GM11168 (cell line): ENCODE results near the gene ACVR1.

Experiments used
- in situ Hi-C: fragments of 300-500 bp; cut with MboI; formaldehyde crosslinking; loops from one replicate; pipeline ENCODE4 v1.12.0; 2022; ENCODE audit warnings: low sequenced_read_pairs; ENCODE audit not compliant: unreplicated experiment

Gene ACVR1

DNA sequence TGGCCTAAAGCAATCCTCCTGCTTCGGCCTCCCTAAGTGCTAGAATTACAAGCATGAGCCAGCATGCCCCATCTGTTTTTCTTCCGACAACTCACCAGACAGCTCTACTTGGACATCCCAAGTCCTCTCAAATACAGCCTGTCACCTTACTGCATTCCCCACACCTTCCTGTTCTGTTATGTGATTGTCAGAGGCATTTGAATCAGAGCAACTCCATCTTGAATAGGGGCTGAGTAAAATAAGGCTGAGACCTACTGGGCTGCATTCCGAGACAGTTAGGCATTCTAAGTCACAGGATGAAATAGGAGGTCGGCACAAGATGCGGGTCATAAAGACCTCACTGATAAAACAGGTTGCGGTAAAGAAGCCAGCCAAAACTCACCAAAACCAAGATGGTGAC is 17.3 kb downstream of the ACVR1 start:
- in situ Hi-C loops, result no loop called here

DNA sequence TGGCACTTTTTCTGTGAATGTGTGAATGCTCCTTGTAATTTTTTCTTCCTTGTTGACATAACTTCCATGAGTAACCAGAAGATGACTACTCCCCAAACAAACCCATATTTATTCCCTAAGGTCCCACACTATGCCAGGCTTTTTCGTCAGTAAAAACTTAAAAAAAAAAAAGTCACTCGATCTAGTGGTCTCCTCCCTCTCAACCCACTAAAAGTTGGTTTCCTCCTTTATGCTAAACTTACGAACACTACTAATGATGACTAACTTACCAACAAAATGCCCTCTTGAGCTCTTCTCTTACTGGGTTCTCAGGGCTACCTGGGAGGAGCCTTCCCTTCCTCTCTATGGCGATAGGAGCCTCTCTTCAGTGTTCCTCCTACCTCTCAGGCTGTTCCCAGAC is 18.2 kb downstream of the ACVR1 start:
- in situ Hi-C loops, result no loop called here

DNA sequence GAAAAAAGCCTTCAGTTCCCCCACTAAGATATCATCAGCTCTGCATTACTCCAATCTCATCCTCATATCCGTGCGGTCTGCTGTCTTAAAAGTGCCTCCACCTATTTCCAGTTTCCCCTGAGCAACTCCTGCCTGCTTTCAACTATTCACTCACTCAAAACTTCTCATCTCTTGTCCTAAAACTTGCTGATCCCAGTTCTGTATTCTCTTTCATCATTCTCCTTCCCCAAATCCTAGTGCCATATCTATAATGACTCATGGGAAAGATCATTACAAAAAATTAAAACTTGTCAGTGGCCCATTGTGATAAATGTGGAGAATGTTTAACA is 20.0 kb downstream of the ACVR1 start:
- in situ Hi-C loops, result no loop called here

DNA sequence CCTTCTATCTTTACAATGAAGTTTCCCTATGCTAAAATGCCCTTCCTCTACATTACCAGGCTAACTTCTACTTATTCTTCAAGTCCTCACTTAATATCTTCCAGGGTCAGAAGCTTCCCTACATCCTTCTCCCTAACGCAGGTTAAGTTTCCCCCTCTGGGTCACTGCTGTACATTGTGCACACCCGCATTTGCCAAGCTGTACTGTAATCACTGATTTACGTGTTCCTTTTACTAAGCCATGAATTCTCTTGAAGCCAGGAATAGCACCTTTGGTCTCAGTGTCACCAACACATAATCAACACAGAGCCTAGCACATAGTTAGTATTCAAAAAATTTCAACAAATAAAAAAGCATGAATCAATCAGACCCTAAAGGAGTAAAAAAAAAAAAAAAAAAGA is 22.3 kb downstream of the ACVR1 start:
- in situ Hi-C loops, result no loop called here

DNA sequence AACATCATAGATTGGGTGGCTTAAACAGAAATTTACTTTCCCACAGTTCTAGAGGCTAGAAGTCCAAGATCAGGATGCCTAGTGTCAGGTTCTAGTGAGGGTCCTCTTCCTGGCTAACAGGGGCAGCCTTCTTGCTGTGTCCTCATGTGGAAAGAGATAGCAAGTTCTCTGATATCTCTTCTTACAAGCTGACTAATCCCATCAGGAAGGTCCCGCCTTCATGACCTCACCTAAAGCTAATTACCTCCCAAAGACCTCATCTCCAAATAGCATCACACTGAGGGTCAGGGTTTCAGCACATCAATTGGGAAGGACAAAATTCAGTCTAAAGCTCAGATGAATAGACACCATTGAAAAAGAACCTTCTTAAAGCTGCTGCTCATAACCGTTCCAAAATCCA is 22.9 kb downstream of the ACVR1 start:
- in situ Hi-C loops, result no loop called here

DNA sequence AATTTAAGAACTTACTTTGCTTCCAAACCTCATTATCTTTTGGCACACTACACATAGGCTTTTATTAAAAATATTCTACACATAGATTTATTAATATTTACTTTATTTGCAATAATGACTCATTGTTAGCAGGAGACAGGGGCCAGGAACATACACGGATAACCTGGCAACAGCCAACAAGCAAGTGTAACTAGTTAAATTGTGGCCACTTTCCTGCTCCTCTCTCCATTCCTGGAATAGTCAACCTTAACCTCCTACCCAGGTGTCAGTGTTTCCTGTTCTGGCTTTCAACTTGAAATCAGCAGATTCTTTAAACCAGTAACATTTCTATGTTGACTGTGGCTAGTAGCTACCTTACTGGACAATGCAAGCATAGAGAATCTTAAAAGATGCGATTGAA is 26.5 kb downstream of the ACVR1 start:
- in situ Hi-C loops, result no loop called here

DNA sequence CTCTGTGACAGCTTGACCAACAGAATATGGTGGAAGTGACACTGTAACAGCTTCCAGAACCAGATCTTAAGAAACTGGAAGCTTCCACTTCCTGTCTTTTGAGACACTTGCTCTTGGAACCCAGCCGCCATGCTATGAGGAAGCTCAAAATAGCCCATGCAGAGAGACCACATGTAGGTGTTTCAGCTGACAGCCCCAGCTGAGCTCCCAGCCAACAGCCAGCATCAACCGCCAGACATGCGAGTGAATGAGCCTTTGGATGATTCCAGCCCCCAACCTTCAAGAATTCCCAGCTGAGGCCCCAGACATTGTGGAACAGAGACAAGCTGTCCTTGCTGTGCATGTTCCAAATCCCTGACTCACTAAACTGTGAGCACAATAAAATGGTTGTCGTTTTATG is 27.9 kb downstream of the ACVR1 start:
- in situ Hi-C loops, result no loop called here

DNA sequence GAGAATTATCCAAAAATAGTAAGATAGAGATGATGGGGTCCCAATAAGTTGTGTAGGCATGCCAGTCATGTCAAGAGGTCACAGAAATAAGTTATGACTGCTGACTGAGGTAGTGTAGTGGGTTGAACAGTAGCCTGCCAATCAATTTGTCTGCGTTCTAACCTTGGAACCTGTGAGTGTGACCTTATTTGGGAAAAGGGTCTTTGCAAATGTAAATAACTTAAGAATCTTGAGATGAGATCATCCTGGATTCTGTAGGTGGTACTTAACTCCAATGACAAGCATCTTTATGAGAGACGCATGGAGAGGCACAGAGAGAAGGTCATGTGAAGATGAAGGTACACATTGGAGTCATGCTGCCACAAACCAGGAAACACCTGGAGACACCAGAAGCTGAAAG is 31.0 kb downstream of the ACVR1 start:
- in situ Hi-C loops, result no loop called here

DNA sequence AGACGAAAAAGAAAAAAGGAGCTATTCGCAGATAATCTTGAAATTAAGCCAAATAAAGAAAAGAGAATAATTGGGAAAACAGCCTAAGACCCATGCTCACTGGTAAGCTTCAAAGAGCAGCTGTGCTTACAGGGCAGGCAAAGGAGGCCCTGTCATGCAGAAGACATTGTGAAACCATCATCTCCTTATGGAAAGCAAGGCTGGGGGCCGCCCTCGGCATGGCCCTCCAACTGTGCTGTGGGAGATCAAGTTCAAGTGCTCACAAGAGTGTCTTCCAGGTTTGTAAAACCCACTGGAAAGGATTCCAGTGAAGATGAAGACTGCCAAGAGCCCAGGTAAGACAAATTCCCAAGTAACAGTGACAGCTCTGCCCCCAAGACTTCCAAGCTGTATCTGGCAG is 32.2 kb downstream of the ACVR1 start:
- in situ Hi-C loops, result no loop called here

DNA sequence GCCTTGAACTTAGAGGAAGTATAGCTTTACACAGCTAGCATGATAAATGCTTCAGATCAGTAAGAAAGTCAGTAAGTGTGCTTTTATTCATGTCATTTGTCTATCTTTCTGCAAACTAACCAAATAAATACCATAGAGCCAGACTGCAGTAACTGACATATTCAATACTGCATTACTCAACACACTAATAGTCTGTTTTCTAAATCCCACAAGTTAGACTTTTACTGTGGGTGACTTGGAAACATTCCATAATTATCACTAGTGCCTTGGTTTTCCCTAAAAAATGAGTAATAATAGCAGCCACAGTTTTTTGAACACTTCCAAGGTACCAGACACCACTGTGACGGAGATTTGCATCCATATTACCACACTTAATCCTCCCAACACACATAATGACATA is 33.0 kb downstream of the ACVR1 start:
- in situ Hi-C loops, result no loop called here

DNA sequence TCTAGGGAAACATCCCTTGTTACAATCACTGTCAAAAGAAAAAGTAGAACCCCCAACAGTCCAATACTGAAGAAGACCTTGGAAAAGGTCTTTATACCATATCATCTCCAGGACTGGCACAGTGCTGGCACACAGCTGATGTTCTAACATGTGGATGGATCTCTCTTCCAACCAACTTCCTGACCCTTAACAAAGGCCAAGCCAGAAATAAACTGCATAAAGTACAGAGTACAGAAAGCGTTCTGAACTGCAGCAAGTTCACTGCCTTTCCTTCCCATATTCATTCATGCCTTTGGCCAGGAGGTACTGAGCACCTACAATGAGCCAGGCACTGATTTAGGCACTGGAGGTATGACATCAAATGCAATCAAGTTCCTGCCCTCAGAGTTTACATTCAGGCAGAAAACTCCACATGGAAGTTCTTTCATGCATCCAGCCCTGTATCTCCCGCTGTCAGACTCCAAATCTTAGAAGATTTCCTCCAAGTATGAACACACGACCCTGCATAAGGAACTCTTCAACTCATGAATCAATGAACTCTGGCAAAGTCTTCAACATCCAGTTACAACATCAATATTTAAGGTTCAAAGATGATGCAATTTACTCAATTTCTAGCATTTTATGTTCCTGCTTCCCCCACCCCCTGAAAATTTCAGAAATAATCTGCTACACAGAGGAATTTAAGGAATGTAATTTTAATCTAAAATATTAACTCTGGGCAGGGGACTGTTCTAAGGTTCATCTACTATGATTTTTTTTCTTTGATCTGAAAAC is 33.8 kb downstream of the ACVR1 start:
- in situ Hi-C loops, result no loop called here

DNA sequence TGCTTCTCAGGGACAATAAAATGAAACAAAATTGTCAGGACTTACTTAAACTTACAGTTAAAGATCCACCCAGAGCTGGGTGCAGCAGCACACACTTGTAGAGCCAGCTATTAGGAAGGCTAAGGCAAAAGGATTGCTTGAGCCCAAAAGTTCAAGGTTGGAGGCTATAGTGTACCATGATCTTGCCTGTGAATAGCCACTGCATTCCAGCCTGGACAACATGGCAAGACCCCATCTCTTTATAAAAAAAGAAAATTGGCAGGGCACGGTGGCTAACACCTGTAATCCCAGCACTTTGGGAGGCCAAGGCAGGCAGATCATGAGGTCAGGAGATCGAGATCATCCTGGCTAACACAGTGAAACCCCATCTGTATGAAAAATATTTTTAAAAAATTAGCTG is 34.6 kb downstream of the ACVR1 start:
- in situ Hi-C loops, result no loop called here

DNA sequence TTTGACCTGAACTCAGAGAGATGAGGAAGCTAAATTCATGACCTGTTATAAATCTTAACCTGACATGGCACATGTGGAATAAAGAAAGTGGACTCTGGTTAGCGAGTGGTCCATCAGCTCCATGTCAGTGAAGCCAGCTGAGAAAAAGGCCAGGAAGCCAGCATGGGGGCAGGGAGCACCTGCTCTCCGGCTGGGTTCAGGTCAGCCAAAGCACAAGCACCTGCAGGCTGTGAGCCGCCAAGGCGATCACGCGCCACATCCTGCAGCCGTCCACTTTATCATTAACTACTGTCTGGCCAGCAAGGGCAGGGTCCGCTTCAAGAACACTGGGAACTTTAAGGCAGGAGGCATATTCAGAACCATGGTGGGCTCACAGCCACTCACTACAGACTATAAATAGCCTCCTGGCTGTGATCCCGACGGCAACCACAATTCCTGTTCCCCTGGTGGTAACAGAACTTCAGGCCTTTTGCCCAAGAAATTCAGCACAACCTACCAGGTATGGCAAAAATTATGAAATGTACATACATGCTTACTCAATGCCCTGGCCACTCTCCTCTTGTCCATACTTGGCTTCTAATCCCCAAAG is 35.5 kb downstream of the ACVR1 start:
- in situ Hi-C loops, result no loop called here

DNA sequence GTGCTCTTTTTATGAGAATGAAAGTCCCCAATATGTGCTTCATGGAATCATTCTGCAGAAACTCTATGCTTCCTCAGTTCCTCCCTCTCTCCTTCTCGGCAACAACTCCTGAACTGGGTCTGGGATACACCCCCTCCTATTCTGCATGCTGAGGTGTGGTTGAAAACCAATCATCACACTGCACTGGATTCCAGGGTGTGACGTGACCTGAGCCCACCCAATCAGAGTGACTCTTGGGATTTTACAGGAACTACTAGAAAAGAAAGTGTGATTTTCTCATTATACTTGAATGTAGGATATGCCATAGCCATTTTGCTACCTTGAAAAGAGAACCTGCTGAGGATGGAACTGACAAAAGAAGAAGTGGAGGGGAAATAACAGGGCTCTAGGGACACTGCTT is 36.3 kb downstream of the ACVR1 start:
- in situ Hi-C loops, result no loop called here

DNA sequence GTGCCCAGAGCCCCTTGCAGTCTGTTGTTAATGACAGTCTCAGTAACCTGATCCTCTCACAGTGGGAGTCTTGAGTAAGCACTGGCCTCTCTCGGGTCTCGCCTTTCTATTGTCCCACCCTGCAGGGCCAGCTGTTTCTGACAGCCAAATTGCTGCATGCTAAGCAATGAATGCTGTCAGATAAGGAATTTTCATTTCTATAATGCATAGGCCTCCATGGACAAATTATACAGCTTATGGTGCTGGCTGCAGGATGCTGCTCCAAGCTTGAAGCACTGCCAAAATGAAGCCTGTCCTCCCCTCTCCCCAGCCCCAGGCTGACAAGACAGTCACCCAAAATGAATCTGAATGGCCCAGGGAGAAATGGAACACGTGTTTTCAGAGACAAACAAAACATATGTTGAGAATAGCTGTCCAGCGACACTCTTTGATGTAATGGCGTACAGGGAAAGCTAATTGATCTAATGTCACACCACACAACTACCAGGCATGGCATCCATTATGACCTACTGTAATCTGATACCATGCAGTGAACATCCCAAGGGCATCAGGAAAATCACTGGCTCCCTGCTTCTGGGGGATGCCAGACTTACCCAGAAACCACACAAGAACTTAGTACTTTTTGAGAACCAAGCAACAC is 36.8 kb downstream of the ACVR1 start:
- in situ Hi-C loops, result no loop called here

DNA sequence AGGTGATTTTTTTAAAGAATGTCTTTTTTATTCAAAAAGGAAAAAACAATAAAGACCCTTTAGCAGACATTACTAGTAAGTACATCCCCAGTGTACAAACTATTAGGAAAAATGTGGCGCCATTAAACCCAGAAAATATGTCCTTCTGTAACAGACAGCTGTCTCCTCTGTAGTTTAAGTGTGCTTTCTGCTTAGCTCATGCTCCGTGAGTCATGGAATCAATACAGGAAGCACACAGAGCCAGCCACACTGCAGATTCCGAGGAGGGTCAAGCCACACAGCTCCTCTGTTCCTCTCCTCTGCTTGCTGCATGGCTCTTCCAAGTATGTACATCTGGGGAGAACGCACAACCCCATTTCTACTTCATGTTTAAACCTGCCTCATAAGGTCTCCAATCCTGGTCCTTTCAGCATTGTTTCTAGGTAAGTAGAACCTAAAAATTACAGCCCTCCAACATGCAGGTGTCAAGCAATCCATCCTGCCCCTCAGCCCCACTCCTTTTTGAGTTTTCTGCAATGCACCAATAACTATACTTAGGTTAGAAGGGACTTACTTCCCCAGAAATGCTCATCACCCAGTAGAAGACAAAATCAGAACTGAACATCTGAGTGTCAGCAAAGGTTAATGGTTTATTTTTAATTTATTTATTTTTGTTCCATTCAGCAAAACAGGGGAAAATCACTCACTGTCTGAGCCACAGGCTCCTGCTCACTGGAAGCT is 37.5 kb downstream of the ACVR1 start:
- in situ Hi-C loops, result no loop called here

DNA sequence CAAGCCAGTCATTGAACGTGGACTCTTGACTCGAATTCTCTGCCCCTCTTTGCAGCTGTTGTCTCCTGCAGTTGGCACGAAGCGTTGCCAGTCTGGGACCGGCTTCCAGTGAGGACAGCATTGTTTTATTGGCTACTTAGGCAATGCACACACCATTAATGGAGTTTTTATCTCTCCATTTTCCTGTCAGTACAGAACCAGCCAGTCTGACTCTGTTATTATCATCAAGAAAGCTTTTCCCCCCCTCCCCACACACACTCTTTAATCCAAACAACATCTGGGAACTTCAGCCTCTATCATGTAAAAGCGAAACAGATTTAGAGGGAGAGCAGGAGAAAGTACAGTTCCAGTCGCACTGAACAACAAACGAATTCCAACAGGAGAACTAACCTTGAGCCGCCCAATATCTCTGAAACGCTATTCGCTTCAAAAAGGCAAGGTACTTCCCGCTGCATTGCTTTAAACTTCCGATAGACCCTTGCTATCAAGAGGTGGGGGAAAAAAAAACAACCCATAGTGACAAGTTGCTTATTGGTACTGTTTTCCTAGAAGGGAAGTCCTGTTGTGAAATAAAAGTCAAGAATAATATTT is 38.2 kb downstream of the ACVR1 start:
- in situ Hi-C loops, result no loop called here

DNA sequence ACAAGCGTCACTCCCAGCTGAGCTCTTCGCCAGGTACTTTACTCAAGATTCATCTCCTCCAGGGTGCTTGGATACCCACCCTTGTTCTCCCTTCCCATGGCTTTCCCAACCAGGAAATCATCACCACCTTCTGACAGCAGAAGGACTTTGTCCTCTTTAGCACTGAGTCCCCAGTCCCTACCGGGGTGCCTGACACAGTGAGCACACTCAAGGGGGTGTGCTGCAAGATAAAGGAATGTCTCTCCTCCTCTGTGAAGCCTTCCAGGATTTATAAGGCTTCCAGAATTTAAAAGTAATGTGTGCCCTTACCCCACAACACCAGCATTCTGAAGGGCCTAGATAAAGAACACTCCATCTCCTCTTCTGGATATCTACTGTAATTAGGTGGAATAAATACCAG is 39.6 kb downstream of the ACVR1 start:
- in situ Hi-C loops, result no loop called here

DNA sequence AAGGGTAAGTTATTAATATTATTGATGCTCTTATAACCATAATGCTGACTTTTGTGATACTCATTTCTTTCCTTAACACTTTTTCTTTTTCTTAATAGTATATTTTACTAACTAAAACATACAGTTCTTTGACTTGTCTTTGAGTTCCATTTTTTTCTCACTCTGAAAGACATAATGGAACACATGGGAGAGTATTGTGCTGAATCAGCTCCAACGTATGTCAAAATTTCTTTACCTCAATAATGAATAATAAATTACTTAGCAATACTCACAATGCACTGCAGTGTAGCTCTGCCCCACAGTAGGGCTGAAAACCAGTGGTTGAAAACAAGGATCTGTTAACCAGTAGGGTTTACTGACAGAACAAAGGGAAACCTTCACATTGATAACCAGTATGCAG is 40.7 kb downstream of the ACVR1 start:
- in situ Hi-C loops, result no loop called here

DNA sequence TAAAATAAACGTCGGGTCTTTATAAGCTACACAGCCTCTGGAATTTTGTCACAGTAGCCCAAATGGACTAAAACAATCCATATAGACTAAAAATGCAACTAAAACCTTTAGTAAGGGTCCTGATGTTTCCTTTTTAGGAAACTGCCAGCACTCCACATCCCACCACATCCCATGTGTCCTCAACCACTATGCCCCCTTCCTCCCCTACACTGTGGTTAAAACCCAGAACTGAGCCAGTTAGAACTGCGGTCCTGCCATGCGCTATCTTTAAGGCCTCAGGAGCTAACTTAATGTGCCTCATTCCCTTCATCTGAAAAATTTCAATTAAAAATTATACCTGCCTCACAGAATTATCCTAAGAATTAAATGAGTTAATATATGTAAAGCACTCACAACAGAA is 41.1 kb downstream of the ACVR1 start:
- in situ Hi-C loops, result no loop called here

DNA sequence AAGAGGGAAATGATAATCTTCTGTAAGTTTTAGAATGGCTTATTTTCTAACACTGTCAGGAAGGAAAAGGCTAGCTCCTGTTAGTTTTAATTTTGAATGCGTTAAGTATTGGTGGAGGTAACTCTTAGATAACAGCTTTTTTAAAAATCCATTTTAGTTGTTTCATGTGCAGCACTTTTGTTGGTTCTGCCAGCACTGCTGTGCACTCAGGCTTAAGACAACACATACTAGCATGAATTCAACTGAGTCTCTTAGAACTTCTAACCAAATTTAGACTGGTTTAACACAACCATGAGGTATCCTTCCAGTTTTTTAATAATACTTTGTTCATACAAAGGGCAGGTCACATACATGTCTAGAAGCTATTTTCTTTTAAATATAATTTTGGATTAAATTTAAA is 42.4 kb downstream of the ACVR1 start:
- in situ Hi-C loops, result no loop called here
